ENCODE measurements around the gene HPCAL4. TPM values are rescaled to one million over a fixed set of nuclear protein-coding genes. Genes with fewer than 3 reads are reported as not detected.

Gene HPCAL4
- total and polyA plus RNA-seq, 11 donors: 0.12 to 1.2 (median 0.46) TPM

- H3K4me1 ChIP-seq: peaks cover 0 to 51% (median 14%) of the 10 kb centered on the region in 12 donors
- H3K27me3 ChIP-seq: no peaks in the 10 kb centered on the region
- WGBS, 4 donors: 7 to 8% (median 8%) methylated on average over 5 to 8 of the region's 8 CpGs
- ATAC-seq: peak in 3 of 4 donors; percentile 57 to 70 (median 63)
- peak overlapping the region in 6 of 12 donors; percentile 61 to 77 (median 74) for H3K27ac ChIP-seq
- H3K4me3 ChIP-seq: no peak overlapping the region
- intact Hi-C loops (cut with DNase I): loop anchor here in 9 of 10 donors (1.0 to 10.0 kb wide), 5 partner anchors 45 to 69 kb away; no protein-coding TSS in a partner anchor
- H3K9me3 ChIP-seq: no peaks in the 10 kb centered on the region
- TF ChIP-seq CTCF (IDR thresholded peaks at IDR 0.05): peak; percentile 84 to 96 (median 92)
- no peak for TF ChIP-seq POLR2A (IDR thresholded peaks at IDR 0.05)
- H3K36me3 ChIP-seq: no peaks in the 10 kb centered on the region
- peak; percentile 69 to 86 (median 80) for DNase-seq
These were observed 37.6 kb downstream of the HPCAL4 start for GRCh38 chr1:39653546-39654031.

GRCh38 chr1:39652554-39652953 lies 38.7 kb downstream of the HPCAL4 start:
- ATAC-seq: peak in 1 of 4 donors; percentile 9
- H3K27ac ChIP-seq: peak overlapping the region; percentile 13 to 77 (median 60)
- intact Hi-C loops (cut with DNase I): loop anchor here in 5 of 10 donors (2.0 to 10.0 kb wide), 4 partner anchors 44 to 70 kb away; no protein-coding TSS in a partner anchor

GRCh38 chr1:39652105-39652504 lies 39.1 kb downstream of the HPCAL4 start:
- Histone ChIP-seq H3K36me3 (no peaks in the 10 kb centered on the region), H3K4me3 (no peak overlapping the region), H3K4me1 (peaks cover 0 to 61% (median 26%) of the 10 kb centered on the region in 12 donors), H3K27me3 (no peaks in the 10 kb centered on the region), H3K9me3 (no peaks in the 10 kb centered on the region), H3K27ac (peak overlapping the region; percentile 13 to 77 (median 60))
- intact Hi-C loops (cut with DNase I): loop anchor here in 5 of 10 donors (2.0 to 10.0 kb wide), 4 partner anchors 43 to 70 kb away; no protein-coding TSS in a partner anchor
- no peak for TF ChIP-seq CTCF (IDR thresholded peaks at IDR 0.05)
- 62 to 79% (median 69%) methylated on average over 6 of the region's 6 CpGs for WGBS, 4 donors
- ATAC-seq (peak in 3 of 4 donors; percentile 54 to 58 (median 55)), DNase-seq (peak; percentile 64 to 81 (median 75))

More at GRCh38 chr1:39652554-39652953, 38.7 kb downstream of the HPCAL4 start:
- Histone ChIP-seq H3K36me3 (no peaks in the 10 kb centered on the region), H3K27me3 (no peaks in the 10 kb centered on the region), H3K9me3 (no peaks in the 10 kb centered on the region), H3K4me1 (peaks cover 0 to 57% (median 23%) of the 10 kb centered on the region in 12 donors), H3K4me3 (no peak overlapping the region)
- TF ChIP-seq CTCF (IDR thresholded peaks at IDR 0.05) (no peak), POLR2A (IDR thresholded peaks at IDR 0.05) (no peak)
- no peak for DNase-seq
- 79 to 93% (median 91%) methylated on average over 2 of the region's 2 CpGs for WGBS, 4 donors

GRCh38 chr1:39650431-39650830 lies 40.8 kb downstream of the HPCAL4 start:
- ATAC-seq: no peak
- Histone ChIP-seq H3K27me3 (no peaks in the 10 kb centered on the region), H3K36me3 (no peaks in the 10 kb centered on the region), H3K9me3 (no peaks in the 10 kb centered on the region), H3K4me1 (peaks cover 0 to 70% (median 25%) of the 10 kb centered on the region in 12 donors), H3K27ac (peak overlapping the region in 4 of 12 donors; percentile 11 to 86 (median 50)), H3K4me3 (no peak overlapping the region)
- WGBS, 4 donors: 86 to 100% (median 95%) methylated on average over 1 of the region's 1 CpG
- DNase-seq: no peak
- TF ChIP-seq CTCF (IDR thresholded peaks at IDR 0.05): no peak
- no peak for TF ChIP-seq POLR2A (IDR thresholded peaks at IDR 0.05)
- intact Hi-C loops (cut with DNase I): loop anchor here in 2 of 10 donors (5.0 to 10.0 kb wide), 2 partner anchors 64 to 72 kb away; no protein-coding TSS in a partner anchor
